MCF 10A (cell line): Measurements from ENCODE around the gene ADSS1. TPM values are rescaled to one million over a fixed set of nuclear protein-coding genes. Genes with fewer than 3 reads are reported as not detected.

ENCODE experiments used
- BruUV-seq: library from RNA; stranded (reverse); fragments of 400-500 nt; replicated peaks from 2 replicates; lab custom pipeline; 2021; lab: Mats Ljungman, UMichigan
- CTCF ChIA-PET: fragments of 300-600 bp; sonication (Branson Sonifier 250); formaldehyde crosslinking; extraction: SDS; loops from one replicate; lab custom pipeline; 2021; ENCODE audit warnings: antibody characterized with exemption, inconsistent platforms; lab: Yijun Ruan, JAX
- POLR2A ChIA-PET: fragments of 300-600, 350-650 bp; sonication (Branson Sonifier 250); formaldehyde crosslinking; extraction: SDS; loops from one replicate; lab custom pipeline; 2020; ENCODE audit warnings: antibody characterized with exemption, inconsistent platforms; lab: Yijun Ruan, JAX
- DNase-seq: peaks from one replicate; pipeline ENCODE4 v3.0.0-alpha.2; 2018; ENCODE audit not compliant: unreplicated experiment
- H3K27ac Mint-ChIP-seq: one replicate; pipeline ENCODE4 v1.8.0; 2022; ENCODE audit warnings: mild to moderate bottlenecking, low read depth, mixed read lengths; ENCODE audit not compliant: unreplicated experiment
- H3K27me3 Mint-ChIP-seq: one replicate; pipeline ENCODE4 v1.8.0; 2022; ENCODE audit warnings: mixed read lengths; ENCODE audit not compliant: insufficient read depth, unreplicated experiment
- H3K36me3 Mint-ChIP-seq: one replicate; pipeline ENCODE4 v1.8.0; 2022; ENCODE audit warnings: mild to moderate bottlenecking, moderate library complexity, mixed read lengths; ENCODE audit not compliant: insufficient read depth, unreplicated experiment
- H3K4me1 Mint-ChIP-seq: one replicate; pipeline ENCODE4 v1.8.0; 2022; ENCODE audit warnings: mixed read lengths; ENCODE audit not compliant: insufficient read depth, unreplicated experiment
- H3K4me3 Mint-ChIP-seq: one replicate; pipeline ENCODE4 v1.8.0; 2022; ENCODE audit warnings: mild to moderate bottlenecking, moderate library complexity, mixed read lengths; ENCODE audit not compliant: unreplicated experiment
- H3K9me3 Mint-ChIP-seq: one replicate; pipeline ENCODE4 v1.8.0; 2022; ENCODE audit warnings: mixed read lengths; ENCODE audit not compliant: unreplicated experiment
- CTCF ChIP-seq: fragments of 200-600 bp; IDR thresholded peaks from one replicate; pipeline ENCODE4 v1.8.0; 2022; ENCODE audit warnings: antibody characterized with exemption, mild to moderate bottlenecking; ENCODE audit not compliant: unreplicated experiment
- intact Hi-C: fragments of 100-400 bp; cut with micrococcal nuclease; formaldehyde crosslinking; loops from 2 replicates; pipeline ENCODE4 v1.14.1; 2022
- total RNA-seq: library from RNA; stranded (reverse); gene quantifications from 2 replicates; pipeline ENCODE4 v1.2.3, GENCODE V29; 2022

ADSS1 gene
- total RNA-seq, 1 experiment from 2014 or later: 2.9 TPM

- no TSS peak for BruUV-seq
- POLR2A ChIA-PET: no interaction called here
- H3K4me1 Mint-ChIP-seq: peaks cover 2% of the 10 kb centered on the region
- no peaks in the 10 kb centered on the region for H3K27me3 Mint-ChIP-seq
- peaks cover 5% of the 10 kb centered on the region for H3K36me3 Mint-ChIP-seq
- intact Hi-C loops: no loop called here
- H3K27ac Mint-ChIP-seq: no peak overlapping the region
- H3K9me3 Mint-ChIP-seq: no peaks in the 10 kb centered on the region
- no peak for DNase-seq
- TF ChIP-seq CTCF: no peak
- CTCF ChIA-PET: interaction anchor here (1.0 kb wide), 1 partner anchor 17 kb away, joined by 3 read pairs; no protein-coding TSS in a partner anchor
- H3K4me3 Mint-ChIP-seq: no peak overlapping the region
Measured at GRCh38 chr14:104786091-104786586, 62.1 kb downstream of the ADSS1 start.

- H3K36me3 Mint-ChIP-seq: peaks cover 5% of the 10 kb centered on the region
- TF ChIP-seq CTCF: no peak
Measured at GRCh38 chr14:104786726-104787675, 63.0 kb downstream of the ADSS1 start.

GRCh38 chr14:104787736-104788135 lies 63.7 kb downstream of the ADSS1 start:
- peaks cover 15% of the 10 kb centered on the region for H3K4me1 Mint-ChIP-seq
- H3K27ac Mint-ChIP-seq: no peak overlapping the region
- DNase-seq: no peak
- no TSS peak for BruUV-seq
- H3K4me3 Mint-ChIP-seq: no peak overlapping the region
- intact Hi-C loops: no loop called here
- ChIA-PET CTCF (interaction anchor here (1.2 kb wide), 1 partner anchor 19 kb away, joined by 6 read pairs; no protein-coding TSS in a partner anchor), POLR2A (no interaction called here)
- no peak for TF ChIP-seq CTCF
- H3K9me3 Mint-ChIP-seq: no peaks in the 10 kb centered on the region
- no peaks in the 10 kb centered on the region for H3K27me3 Mint-ChIP-seq
- H3K36me3 Mint-ChIP-seq: peaks cover 5% of the 10 kb centered on the region

More at GRCh38 chr14:104786726-104787675, 63.0 kb downstream of the ADSS1 start:
- Mint-ChIP-seq H3K27ac (no peak overlapping the region), H3K27me3 (no peaks in the 10 kb centered on the region), H3K4me1 (peaks cover 8% of the 10 kb centered on the region), H3K9me3 (no peaks in the 10 kb centered on the region), H3K4me3 (no peak overlapping the region)
- no TSS peak for BruUV-seq
- intact Hi-C loops: no loop called here
- DNase-seq: no peak
- CTCF ChIA-PET: interaction anchor here (1.0 to 1.2 kb wide), 2 partner anchors 17 to 18 kb away, joined by 3 to 6 read pairs; no protein-coding TSS in a partner anchor
- POLR2A ChIA-PET: no interaction called here

GRCh38 chr14:104788161-104788818 lies 64.3 kb downstream of the ADSS1 start:
- ChIA-PET POLR2A (no interaction called here), CTCF (interaction anchor here (1.2 kb wide), 1 partner anchor 19 kb away, joined by 6 read pairs; no protein-coding TSS in a partner anchor)
- H3K4me1 Mint-ChIP-seq: peaks cover 20% of the 10 kb centered on the region
- intact Hi-C loops: no loop called here
- DNase-seq: no peak
- H3K27ac Mint-ChIP-seq: no peak overlapping the region
- no peak overlapping the region for H3K4me3 Mint-ChIP-seq
- TF ChIP-seq CTCF: no peak
- no peaks in the 10 kb centered on the region for H3K9me3 Mint-ChIP-seq
- H3K27me3 Mint-ChIP-seq: no peaks in the 10 kb centered on the region
- H3K36me3 Mint-ChIP-seq: peaks cover 5% of the 10 kb centered on the region
- BruUV-seq: no TSS peak
